Stimulated activated naive B cell treated with anti-CD40 and anti-IgM and Interleukin-4, amounts not matched to agents 10 μg/mL and 1 μg/mL and 100 μg/mL, for 72 hours (primary cell): Measurements from ENCODE around the gene CAPRIN1.
"Not testable (repeated sequence)": the region's sequence is repeated elsewhere in the genome, so short reads cannot be mapped to it uniquely, and the experiment has no call there.

Source experiments
- ATAC-seq, 2 donors: fragments of 150-1000 bp; cut with Tn5 transposase; replicated peaks; 2 replicates each; pipeline ENCODE4 v1.10.0; 2021; ENCODE audit warnings: moderate library complexity in 1 of 2
- DNase-seq: peaks from one replicate; pipeline ENCODE4 v3.0.0; 2021
- H3K27ac Mint-ChIP-seq: one replicate; pipeline ENCODE4 v1.8.0; 2022; ENCODE audit warnings: mild to moderate bottlenecking, mixed read lengths
- H3K27me3 Mint-ChIP-seq, 2 donors: one replicate each; pipeline ENCODE4 v1.8.0; 2022; ENCODE audit warnings: mixed read lengths in 2 of 2
- H3K36me3 Mint-ChIP-seq, 2 donors: one replicate each; pipeline ENCODE4 v1.8.0; 2022; ENCODE audit warnings: mixed read lengths in 2 of 2, mild to moderate bottlenecking in 1 of 2
- H3K4me1 Mint-ChIP-seq, 2 donors: one replicate each; pipeline ENCODE4 v1.8.0; 2022; ENCODE audit warnings: mixed read lengths in 2 of 2, mild to moderate bottlenecking in 1 of 2
- H3K4me3 Mint-ChIP-seq, 2 donors: one replicate each; pipeline ENCODE4 v1.8.0; 2022; ENCODE audit warnings: mild to moderate bottlenecking in 2 of 2, mixed read lengths in 2 of 2, moderate library complexity in 1 of 2
- H3K9me3 Mint-ChIP-seq, 2 donors: one replicate each; pipeline ENCODE4 v1.8.0; 2022; ENCODE audit warnings: mixed read lengths in 2 of 2, mild to moderate bottlenecking in 1 of 2

CAPRIN1 gene

GRCh38 chr11:34036456-34036855 is 15.1 kb upstream of the CAPRIN1 start:
- Mint-ChIP-seq H3K4me1 (no peaks in the 10 kb centered on the region), H3K9me3 (no peaks in the 10 kb centered on the region), H3K4me3 (no peak overlapping the region), H3K36me3 (peaks cover 0 to 2% of the 10 kb centered on the region in 2 donors), H3K27ac (no peak overlapping the region), H3K27me3 (no peaks in the 10 kb centered on the region)
- no peak for ATAC-seq
- DNase-seq = no peak

GRCh38 chr11:34037016-34037415 is 14.5 kb upstream of the CAPRIN1 start:
- DNase-seq (no peak), ATAC-seq (peak in 1 of 2 donors; percentile 33)
- H3K27ac Mint-ChIP-seq = no peak overlapping the region
- no peaks in the 10 kb centered on the region for H3K4me1 Mint-ChIP-seq
- H3K9me3 Mint-ChIP-seq = no peaks in the 10 kb centered on the region
- H3K27me3 Mint-ChIP-seq = no peaks in the 10 kb centered on the region
- peaks cover 0 to 2% of the 10 kb centered on the region in 2 donors for H3K36me3 Mint-ChIP-seq
- no peak overlapping the region for H3K4me3 Mint-ChIP-seq

GRCh38 chr11:34040571-34040970 is 11.0 kb upstream of the CAPRIN1 start:
- Mint-ChIP-seq H3K27ac (no peak overlapping the region), H3K4me1 (peaks cover 5 to 8% of the 10 kb centered on the region in 2 donors), H3K27me3 (peaks cover 3 to 8% of the 10 kb centered on the region in 2 donors), H3K4me3 (no peak overlapping the region), H3K36me3 (no peaks in the 10 kb centered on the region), H3K9me3 (peaks cover 0 to 2% of the 10 kb centered on the region in 2 donors)
- ATAC-seq (no peak), DNase-seq (no peak)

- Mint-ChIP-seq H3K9me3 (peaks cover 0 to 2% of the 10 kb centered on the region in 2 donors), H3K27ac (no peak overlapping the region), H3K4me3 (no peak overlapping the region), H3K27me3 (peaks cover 3 to 8% of the 10 kb centered on the region in 2 donors), H3K4me1 (peaks cover 5 to 13% of the 10 kb centered on the region in 2 donors), H3K36me3 (no peaks in the 10 kb centered on the region)
- ATAC-seq = peak in 1 of 2 donors; percentile 45
- DNase-seq = no peak
Observed at GRCh38 chr11:34044664-34045485, 6.7 kb upstream of the CAPRIN1 start.

- Mint-ChIP-seq H3K27me3 (peaks cover 0 to 8% of the 10 kb centered on the region in 2 donors), H3K27ac (no peak overlapping the region), H3K4me3 (no peak overlapping the region), H3K36me3 (peaks cover 9 to 12% of the 10 kb centered on the region in 2 donors), H3K4me1 (peaks cover 8 to 24% of the 10 kb centered on the region in 2 donors), H3K9me3 (peaks cover 0 to 2% of the 10 kb centered on the region in 2 donors)
- ATAC-seq (no peak), DNase-seq (no peak)
Observed at GRCh38 chr11:34049028-34049427, 2.5 kb upstream of the CAPRIN1 start.

- peak overlapping the region; percentile 94 for H3K27ac Mint-ChIP-seq
- H3K36me3 Mint-ChIP-seq = peaks cover 13 to 17% of the 10 kb centered on the region in 2 donors
- peaks cover 8 to 22% of the 10 kb centered on the region in 2 donors for H3K4me1 Mint-ChIP-seq
Observed at GRCh38 chr11:34050581-34051348, 766 bp upstream of the CAPRIN1 start.

GRCh38 chr11:34052036-34052607 is 591 bp downstream of the CAPRIN1 start:
- DNase-seq = peak; percentile 83

More at GRCh38 chr11:34050581-34051348, 766 bp upstream of the CAPRIN1 start:
- no peaks in the 10 kb centered on the region for H3K27me3 Mint-ChIP-seq
- DNase-seq (no peak), ATAC-seq (peak; percentile 3 to 8)
- peak overlapping the region; percentile 85 to 98 for H3K4me3 Mint-ChIP-seq
- no peaks in the 10 kb centered on the region for H3K9me3 Mint-ChIP-seq

GRCh38 chr11:34052608-34053160 is 1.2 kb downstream of the CAPRIN1 start:
- H3K4me1 Mint-ChIP-seq = peaks cover 11 to 22% of the 10 kb centered on the region in 2 donors
- no peaks in the 10 kb centered on the region for H3K9me3 Mint-ChIP-seq
- peak; percentile 5 for DNase-seq
- H3K4me3 Mint-ChIP-seq = peak overlapping the region; percentile 98 to 100
- peak overlapping the region; percentile 100 for H3K27ac Mint-ChIP-seq
- no peaks in the 10 kb centered on the region for H3K27me3 Mint-ChIP-seq
- peak; percentile 0 to 1 for ATAC-seq
- peaks cover 13 to 17% of the 10 kb centered on the region in 2 donors for H3K36me3 Mint-ChIP-seq

More at GRCh38 chr11:34052036-34052607, 591 bp downstream of the CAPRIN1 start:
- Mint-ChIP-seq H3K27me3 (no peaks in the 10 kb centered on the region), H3K9me3 (no peaks in the 10 kb centered on the region), H3K4me3 (peak overlapping the region; percentile 98 to 100), H3K4me1 (peaks cover 10 to 21% of the 10 kb centered on the region in 2 donors), H3K36me3 (peaks cover 13 to 17% of the 10 kb centered on the region in 2 donors), H3K27ac (peak overlapping the region; percentile 100)
- peak; percentile 71 to 74 for ATAC-seq

GRCh38 chr11:34053161-34053686 is 1.7 kb downstream of the CAPRIN1 start:
- ATAC-seq = peak; percentile 43 to 45
- Mint-ChIP-seq H3K36me3 (peaks cover 13 to 17% of the 10 kb centered on the region in 2 donors), H3K27ac (peak overlapping the region; percentile 100), H3K4me3 (peak overlapping the region; percentile 98 to 100), H3K4me1 (peaks cover 11 to 22% of the 10 kb centered on the region in 2 donors), H3K27me3 (no peaks in the 10 kb centered on the region), H3K9me3 (no peaks in the 10 kb centered on the region)
- DNase-seq = peak; percentile 60

GRCh38 chr11:34054351-34054750 is 2.8 kb downstream of the CAPRIN1 start:
- not testable (repeated sequence) for DNase-seq, H3K9me3 Mint-ChIP-seq, ATAC-seq, H3K27ac Mint-ChIP-seq, H3K27me3 Mint-ChIP-seq
- peak overlapping the region; percentile 59 to 98 for H3K4me3 Mint-ChIP-seq
- H3K36me3 Mint-ChIP-seq = peaks cover 18 to 26% of the 10 kb centered on the region in 2 donors
- peaks cover 17 to 32% of the 10 kb centered on the region in 2 donors for H3K4me1 Mint-ChIP-seq

GRCh38 chr11:34055218-34056000 is 3.9 kb downstream of the CAPRIN1 start:
- Mint-ChIP-seq H3K27ac (peak overlapping the region; percentile 69), H3K36me3 (peaks cover 18 to 29% of the 10 kb centered on the region in 2 donors), H3K27me3 (no peaks in the 10 kb centered on the region), H3K4me3 (peak overlapping the region; percentile 59 to 76), H3K9me3 (no peaks in the 10 kb centered on the region), H3K4me1 (peaks cover 17 to 33% of the 10 kb centered on the region in 2 donors)
- no peak for ATAC-seq
- no peak for DNase-seq

GRCh38 chr11:34056672-34057071 is 5.1 kb downstream of the CAPRIN1 start:
- Mint-ChIP-seq H3K27me3 (no peaks in the 10 kb centered on the region), H3K4me1 (peaks cover 16 to 26% of the 10 kb centered on the region in 2 donors), H3K27ac (no peak overlapping the region), H3K9me3 (no peaks in the 10 kb centered on the region), H3K36me3 (peaks cover 18 to 29% of the 10 kb centered on the region in 2 donors), H3K4me3 (no peak overlapping the region)
- DNase-seq (no peak), ATAC-seq (no peak)
